A549 treated with ZK216348 at 1 μM for 4 hours (cell line): ENCODE results near the gene ZBTB4. TPM values are rescaled to one million over a fixed set of nuclear protein-coding genes. Genes with fewer than 3 reads are reported as not detected.

Experiments used
- total RNA-seq: library from RNA; stranded (reverse); fragments of 200-300 nt; extraction: Qiagen RNA extraction; gene quantifications from 5 replicates; pipeline ENCODE4 v1.2.3, GENCODE V29; 2022; ENCODE audit warnings: low read depth

The ZBTB4 gene, protein sequence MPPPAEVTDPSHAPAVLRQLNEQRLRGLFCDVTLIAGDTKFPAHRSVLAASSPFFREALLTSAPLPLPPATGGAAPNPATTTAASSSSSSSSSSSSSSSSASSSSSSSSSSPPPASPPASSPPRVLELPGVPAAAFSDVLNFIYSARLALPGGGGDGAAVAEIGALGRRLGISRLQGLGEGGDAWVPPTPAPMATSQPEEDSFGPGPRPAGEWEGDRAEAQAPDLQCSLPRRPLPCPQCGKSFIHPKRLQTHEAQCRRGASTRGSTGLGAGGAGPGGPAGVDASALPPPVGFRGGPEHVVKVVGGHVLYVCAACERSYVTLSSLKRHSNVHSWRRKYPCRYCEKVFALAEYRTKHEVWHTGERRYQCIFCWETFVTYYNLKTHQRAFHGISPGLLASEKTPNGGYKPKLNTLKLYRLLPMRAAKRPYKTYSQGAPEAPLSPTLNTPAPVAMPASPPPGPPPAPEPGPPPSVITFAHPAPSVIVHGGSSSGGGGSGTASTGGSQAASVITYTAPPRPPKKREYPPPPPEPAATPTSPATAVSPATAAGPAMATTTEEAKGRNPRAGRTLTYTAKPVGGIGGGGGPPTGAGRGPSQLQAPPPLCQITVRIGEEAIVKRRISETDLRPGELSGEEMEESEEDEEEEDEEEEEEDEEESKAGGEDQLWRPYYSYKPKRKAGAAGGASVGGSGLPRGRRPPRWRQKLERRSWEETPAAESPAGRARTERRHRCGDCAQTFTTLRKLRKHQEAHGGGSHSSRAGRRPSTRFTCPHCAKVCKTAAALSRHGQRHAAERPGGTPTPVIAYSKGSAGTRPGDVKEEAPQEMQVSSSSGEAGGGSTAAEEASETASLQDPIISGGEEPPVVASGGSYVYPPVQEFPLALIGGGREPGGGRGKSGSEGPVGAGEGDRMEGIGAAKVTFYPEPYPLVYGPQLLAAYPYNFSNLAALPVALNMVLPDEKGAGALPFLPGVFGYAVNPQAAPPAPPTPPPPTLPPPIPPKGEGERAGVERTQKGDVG
- 18.5 to 27.9 TPM (median 24.6 TPM) in 5 replicates for total RNA-seq

DNA sequence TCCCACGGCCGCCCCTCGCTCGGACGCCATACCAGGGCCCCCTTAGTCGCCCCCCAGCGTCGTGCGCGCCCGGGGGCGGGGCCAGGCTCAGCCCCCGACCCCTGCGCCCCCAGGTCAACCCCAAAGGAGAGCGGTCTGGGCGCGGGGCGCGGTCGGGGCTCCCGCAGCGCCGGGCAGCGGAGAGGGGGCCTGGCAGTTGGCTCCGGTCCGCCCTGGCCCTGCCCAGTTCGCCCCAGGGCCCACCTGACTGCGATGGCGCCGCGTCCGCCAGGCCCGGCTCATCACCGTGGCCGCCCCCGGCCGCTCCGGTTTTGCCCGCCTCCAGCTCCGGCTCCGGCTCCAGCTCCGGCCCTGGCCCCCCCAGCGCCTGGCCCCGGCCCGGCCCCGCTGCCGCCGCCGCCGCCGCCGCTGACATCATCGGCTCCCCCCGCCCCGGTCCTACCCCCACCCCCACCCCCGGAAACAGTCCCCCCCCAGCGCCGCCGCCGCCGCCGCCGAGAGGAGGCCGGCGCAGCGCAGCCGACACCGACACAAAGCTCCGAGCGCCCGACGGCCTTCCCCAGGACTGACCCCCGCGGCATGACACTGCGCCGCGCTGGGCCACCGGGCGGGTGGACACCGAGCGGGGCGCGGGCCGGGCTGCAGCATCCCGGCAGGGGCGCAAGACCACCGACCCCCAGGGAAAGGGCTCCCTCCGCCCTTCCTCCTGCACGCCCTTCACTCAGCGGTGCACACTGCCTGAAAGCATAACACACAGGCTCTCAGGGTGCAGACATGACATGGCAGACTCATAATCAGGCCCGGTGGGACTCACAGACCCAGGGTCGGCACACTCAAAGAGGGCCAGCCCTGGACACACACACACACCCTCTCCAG, at the start of gene ZBTB4:
Gene ZBTB4, minus strand, starts transcription at position 419 of the 876 bp plus-strand sequence. CDS start 12,830 bp downstream, outside the sequence.

DNA sequence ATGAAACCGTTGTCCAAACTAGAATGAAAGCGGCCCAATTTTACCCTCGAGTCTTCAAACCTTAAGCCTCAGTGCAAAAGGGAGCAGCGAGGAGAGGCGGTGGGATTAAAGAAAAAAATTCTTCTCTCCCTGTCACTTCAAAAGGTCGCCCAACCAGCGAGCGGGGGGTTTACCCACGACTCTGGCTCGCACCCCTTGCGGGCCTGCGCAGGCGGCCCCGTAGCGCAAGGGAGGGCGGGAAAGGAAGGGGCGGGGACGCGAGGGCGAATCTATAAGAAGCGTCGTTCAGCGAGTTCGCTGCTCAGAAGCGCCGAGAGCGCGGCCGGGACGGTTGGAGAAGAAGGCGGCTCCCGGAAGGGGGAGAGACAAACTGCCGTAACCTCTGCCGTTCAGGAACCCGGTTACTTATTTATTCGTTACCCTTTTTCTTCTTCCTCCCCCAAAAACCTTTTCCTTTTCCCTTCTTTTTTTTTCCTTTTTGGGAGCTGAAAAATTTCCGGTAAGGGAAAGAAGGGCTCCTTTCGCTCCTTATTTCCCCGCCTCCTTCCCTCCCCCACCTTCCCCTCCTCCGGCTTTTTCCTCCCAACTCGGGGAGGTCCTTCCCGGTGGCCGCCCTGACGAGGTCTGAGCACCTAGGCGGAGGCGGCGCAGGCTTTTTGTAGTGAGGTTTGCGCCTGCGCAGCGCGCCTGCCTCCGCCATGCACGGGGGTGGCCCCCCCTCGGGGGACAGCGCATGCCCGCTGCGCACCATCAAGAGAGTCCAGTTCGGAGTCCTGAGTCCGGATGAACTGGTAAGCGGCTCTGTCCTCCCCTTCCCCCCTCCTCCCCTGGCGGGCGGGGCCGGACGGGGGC, 4.9 kb upstream of the ZBTB4 start, which contains the start of gene POLR2A:
Gene POLR2A, plus strand, starts transcription at position 300 of the 852 bp plus-strand sequence.

DNA sequence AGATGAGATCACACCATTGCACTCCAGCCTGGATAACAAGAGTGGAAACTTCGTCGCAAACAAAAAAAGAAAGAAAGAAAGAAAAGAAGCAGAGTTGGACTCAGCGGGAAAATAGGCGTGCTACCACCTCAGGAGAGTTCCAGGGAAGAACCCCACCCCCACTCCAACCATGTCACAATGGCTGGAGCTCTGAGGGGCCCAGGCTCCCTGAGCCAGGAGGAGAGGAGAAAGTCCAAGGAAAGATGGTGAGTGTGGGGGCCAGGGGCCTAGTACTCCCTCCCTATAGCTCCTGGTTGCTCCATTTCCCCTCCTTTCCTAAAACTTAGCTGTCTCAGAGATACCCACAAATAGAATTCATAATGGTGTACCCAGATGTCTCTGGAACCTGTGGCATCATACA, 1.8 kb upstream of the ZBTB4 start, which contains the start of gene SLC35G6:
Gene SLC35G6, plus strand, starts transcription at position 172 of the 400 bp plus-strand sequence. Its CDS starts 71 bp downstream, at position 243.

DNA sequence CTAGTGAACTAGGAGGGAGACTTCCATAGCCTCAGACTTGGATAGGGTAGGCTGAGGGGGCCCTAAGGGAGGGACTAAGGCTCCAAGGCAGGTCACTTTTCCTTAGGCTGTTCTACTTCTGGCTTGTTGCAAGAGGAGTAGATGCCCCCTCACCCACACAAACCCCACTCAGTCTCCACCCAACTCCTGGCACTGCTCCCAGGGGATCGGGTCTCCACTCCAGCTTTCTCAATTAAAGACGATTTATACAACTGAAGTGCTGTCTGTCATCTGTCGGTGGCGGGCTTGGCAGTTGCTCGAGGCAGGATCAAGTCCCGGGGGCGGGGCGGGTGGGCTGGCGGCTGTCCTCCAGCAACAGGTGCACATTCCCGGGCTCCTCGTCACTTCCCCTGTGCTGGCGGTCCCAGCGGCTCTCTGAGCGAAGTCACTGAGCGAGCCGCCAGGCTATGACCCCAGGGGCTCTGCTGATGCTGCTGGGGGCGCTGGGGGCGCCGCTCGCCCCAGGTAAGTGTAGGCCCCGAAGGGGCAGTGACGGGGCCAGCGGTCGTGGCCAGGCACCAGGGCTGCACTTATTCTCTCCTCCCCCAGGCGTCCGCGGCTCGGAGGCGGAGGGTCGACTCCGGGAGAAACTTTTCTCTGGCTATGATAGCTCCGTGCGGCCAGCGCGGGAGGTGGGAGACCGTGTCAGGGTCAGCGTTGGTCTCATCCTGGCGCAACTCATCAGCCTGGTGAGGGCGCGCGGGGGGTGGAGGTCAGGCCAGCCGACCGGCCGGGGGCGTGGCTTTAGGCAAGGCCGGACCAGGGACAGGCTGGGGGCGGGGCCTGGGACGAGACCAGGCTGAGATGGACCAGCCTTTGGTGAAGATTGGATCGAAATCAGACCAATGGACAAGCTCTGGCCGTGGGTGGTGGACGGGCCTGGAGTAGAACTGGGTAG, 34.5 kb downstream of the ZBTB4 start, which contains the start of gene CHRNB1:
Gene CHRNB1, plus strand, starts transcription at position 380 of the 937 bp plus-strand sequence. Its CDS starts 67 bp downstream, at position 447.

DNA sequence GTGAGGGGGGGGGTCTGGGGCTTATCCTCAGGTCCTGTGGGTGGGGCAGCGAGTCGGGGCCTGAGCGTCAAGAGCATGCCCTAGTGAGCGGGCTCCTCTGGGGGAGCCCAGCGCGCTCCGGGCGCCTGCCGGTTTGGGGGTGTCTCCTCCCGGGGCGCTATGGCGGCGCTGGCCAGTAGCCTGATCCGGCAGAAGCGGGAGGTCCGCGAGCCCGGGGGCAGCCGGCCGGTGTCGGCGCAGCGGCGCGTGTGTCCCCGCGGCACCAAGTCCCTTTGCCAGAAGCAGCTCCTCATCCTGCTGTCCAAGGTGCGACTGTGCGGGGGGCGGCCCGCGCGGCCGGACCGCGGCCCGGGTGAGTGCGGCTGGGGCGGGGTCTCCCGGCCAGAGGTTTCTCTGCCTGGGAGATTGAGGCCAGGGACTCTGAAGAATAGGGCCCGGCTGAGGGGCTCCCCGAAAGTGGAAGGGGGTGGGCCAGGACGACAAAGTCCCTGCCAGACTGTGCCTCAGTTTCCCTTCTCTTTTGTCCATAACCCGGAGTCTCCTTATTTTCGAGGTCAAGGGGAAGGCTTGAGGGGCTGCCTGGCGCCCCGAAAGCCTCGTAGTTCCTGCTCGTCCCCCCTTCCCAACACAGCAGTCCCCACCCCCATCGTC, 39.8 kb downstream of the ZBTB4 start, which contains the start of gene FGF11:
Gene FGF11, plus strand, starts transcription at position 51 of the 651 bp plus-strand sequence. Its CDS starts 109 bp downstream, at position 160.

DNA sequence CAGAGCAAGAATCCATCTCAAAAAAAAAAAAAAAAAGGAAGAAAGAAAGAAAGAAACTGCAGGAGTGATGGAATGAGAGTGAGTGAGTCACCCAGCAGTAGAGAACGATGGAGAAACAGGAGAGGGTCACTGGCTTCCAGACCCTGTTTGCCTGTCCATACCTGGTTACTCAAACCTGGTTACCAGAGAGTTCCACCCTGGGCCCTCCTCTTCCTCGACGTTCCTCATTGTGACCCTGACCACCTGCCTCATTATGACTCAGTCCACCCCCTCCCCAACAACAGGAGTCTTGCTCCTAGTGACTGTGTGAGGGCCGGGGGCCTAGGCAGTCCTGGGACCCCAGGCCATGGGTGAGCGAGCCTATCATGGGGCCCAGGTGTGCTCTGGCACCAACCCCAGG, 50.9 kb downstream of the ZBTB4 start, which contains the start of gene SPEM3:
Gene SPEM3, plus strand, starts transcription at position 301 of the 400 bp plus-strand sequence. Its CDS starts 46 bp downstream, at position 347.

DNA sequence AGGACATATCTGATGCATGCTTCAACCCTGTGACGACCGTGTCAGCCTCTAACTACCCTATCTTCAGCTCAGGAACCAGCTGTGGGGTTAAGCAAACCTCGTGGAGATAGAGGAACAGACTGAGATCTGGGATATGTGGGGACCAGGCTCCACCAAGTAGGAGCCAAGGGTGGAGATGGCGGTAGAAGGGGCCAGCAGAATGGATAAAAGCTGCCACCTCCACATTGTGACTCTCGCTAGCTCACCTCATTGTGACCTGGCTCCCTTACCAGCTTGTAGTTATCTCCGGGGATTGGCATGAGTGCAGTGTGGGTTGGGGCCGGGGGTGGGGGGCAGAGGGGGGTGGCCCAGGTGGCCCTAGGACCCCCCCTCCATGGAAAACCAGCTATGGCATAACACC, 54.1 kb downstream of the ZBTB4 start, which contains the start of gene SPEM2:
Gene SPEM2, plus strand, starts transcription at position 301 of the 400 bp plus-strand sequence. Its CDS starts 73 bp downstream, at position 374.

DNA sequence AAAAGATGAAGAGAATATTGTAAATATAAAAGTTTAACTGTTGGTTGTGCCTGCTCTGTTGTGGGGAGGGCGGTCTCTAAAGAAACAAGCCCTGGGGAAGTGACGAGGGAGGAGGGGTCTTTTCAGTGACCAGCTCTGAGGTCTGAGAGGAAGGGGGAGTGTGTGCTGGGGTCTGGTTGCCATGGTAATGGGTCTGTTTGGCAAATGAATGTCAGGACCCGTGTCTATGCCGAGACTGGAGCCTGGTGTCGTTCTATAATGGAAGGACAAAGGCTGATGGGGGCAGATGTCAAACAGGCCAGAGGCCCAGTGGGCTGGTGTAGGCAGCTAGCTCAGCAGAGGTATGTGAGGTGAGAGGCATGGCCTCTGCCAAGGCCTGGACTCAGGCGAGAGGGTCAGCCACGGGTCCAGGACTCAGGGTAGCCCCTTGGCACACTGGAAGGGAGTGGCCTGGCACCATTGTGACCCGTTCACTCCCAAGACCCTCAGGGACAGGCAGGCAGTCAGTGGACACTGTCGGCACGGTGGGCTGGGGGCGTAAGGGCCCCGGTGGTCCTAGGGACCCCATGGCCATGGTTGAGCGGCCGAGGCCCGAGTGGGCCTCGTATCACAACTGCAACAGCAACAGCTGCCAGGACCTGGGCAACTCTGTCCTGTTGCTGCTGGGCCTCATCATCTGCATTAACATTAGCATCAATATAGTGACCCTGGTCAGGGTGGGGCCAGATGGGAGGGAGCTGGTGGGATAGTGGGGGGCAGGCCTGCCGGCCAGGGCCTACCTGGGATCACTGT, 59.4 kb downstream of the ZBTB4 start, which contains the start of gene SPEM1:
Gene SPEM1, plus strand, starts transcription at position 506 of the 792 bp plus-strand sequence. Its CDS starts 61 bp downstream, at position 567.

Other genes starting within 250 kb of the ZBTB4 start
- gene DVL2, start 245.1 kb downstream of the ZBTB4 start, total RNA-seq: 23.8 to 44.5 TPM (median 38.9 TPM) in 5 replicates
- gene PHF23, start 240.2 kb downstream of the ZBTB4 start, total RNA-seq: 82.5 to 108 TPM (median 92.1 TPM) in 5 replicates
- gene GABARAP, start 237.2 kb downstream of the ZBTB4 start, total RNA-seq: 646 to 813 TPM (median 659 TPM) in 5 replicates
- gene CTDNEP1, start 227.9 kb downstream of the ZBTB4 start, total RNA-seq: 216 to 257 TPM (median 229 TPM) in 5 replicates
- 101 to 153 TPM (median 123 TPM) in 5 replicates for gene ELP5, start 227.4 kb downstream of the ZBTB4 start, total RNA-seq
- 0.29 to 2.9 TPM (median 1.6 TPM) in 5 replicates for gene CLDN7, start 217.2 kb downstream of the ZBTB4 start, total RNA-seq
- 0.20 to 0.42 TPM (median 0.27 TPM) in 5 replicates for gene SLC2A4, start 197.9 kb downstream of the ZBTB4 start, total RNA-seq
- gene YBX2, start 185.0 kb downstream of the ZBTB4 start, total RNA-seq: 0.19 to 0.84 TPM (median 0.47 TPM) in 5 replicates
- gene EIF5A, start 172.0 kb downstream of the ZBTB4 start, total RNA-seq: 1,510 to 1,758 TPM (median 1,707 TPM) in 5 replicates
- 96.6 to 116 TPM (median 107 TPM) in 5 replicates for gene GPS2, start 164.3 kb downstream of the ZBTB4 start, total RNA-seq
- gene NEURL4, start 150.3 kb downstream of the ZBTB4 start, total RNA-seq: 17.1 to 38.9 TPM (median 32.2 TPM) in 5 replicates
- gene ACAP1, start 143.1 kb downstream of the ZBTB4 start, total RNA-seq: 2.9 to 5.3 TPM (median 3.1 TPM) in 5 replicates
- 10.1 to 14.9 TPM (median 13.1 TPM) in 5 replicates for gene KCTD11, start 127.5 kb downstream of the ZBTB4 start, total RNA-seq
- not detected in 5 replicates for gene TMEM95, start 124.5 kb downstream of the ZBTB4 start, total RNA-seq
- gene TNK1, start 98.5 kb downstream of the ZBTB4 start, total RNA-seq: 1.3 to 1.9 TPM (median 1.8 TPM) in 5 replicates
- gene PLSCR3, start 85.1 kb downstream of the ZBTB4 start, total RNA-seq: 29.3 to 48.8 TPM (median 39.6 TPM) in 5 replicates
- gene TMEM256, start 75.5 kb downstream of the ZBTB4 start, total RNA-seq: 179 to 229 TPM (median 210 TPM) in 5 replicates
- gene NLGN2, start 71.8 kb downstream of the ZBTB4 start, total RNA-seq: 11.6 to 21.8 TPM (median 19.1 TPM) in 5 replicates
- gene SPEM1, start 59.3 kb downstream of the ZBTB4 start, total RNA-seq: not detected in 5 replicates
- not detected in 5 replicates for gene SPEM2, start 54.0 kb downstream of the ZBTB4 start, total RNA-seq
- gene SPEM3, start 50.8 kb downstream of the ZBTB4 start, total RNA-seq: not detected in 5 replicates
- 9.4 to 14.9 TPM (median 13.7 TPM) in 5 replicates for gene TMEM102, start 44.2 kb downstream of the ZBTB4 start, total RNA-seq
- gene FGF11, start 40.1 kb downstream of the ZBTB4 start, total RNA-seq: 0.99 to 1.7 TPM (median 1.0 TPM) in 5 replicates
- 6.9 to 9.9 TPM (median 9.7 TPM) in 5 replicates for gene CHRNB1, start 34.6 kb downstream of the ZBTB4 start, total RNA-seq
- gene SLC35G6, start 1.8 kb upstream of the ZBTB4 start, total RNA-seq: not detected in 5 replicates
- 47.9 to 98.5 TPM (median 85.3 TPM) in 5 replicates for gene POLR2A, start 4.7 kb upstream of the ZBTB4 start, total RNA-seq
- gene TNFSF12, start 69.4 kb upstream of the ZBTB4 start, total RNA-seq: 7.8 to 14.5 TPM (median 12.5 TPM) in 5 replicates
- 0.09 to 1.5 TPM (median 0.57 TPM) in 5 replicates for gene TNFSF13, start 79.1 kb upstream of the ZBTB4 start, total RNA-seq
- 96.5 to 108 TPM (median 105 TPM) in 5 replicates for gene SENP3, start 82.3 kb upstream of the ZBTB4 start, total RNA-seq
- gene CD68, start 100.0 kb upstream of the ZBTB4 start, total RNA-seq: 23.3 to 40.6 TPM (median 33.0 TPM) in 5 replicates
- gene MPDU1, start 104.2 kb upstream of the ZBTB4 start, total RNA-seq: 110 to 132 TPM (median 116 TPM) in 5 replicates
- gene SOX15, start 110.5 kb upstream of the ZBTB4 start, total RNA-seq: 0.22 to 0.34 TPM (median 0.30 TPM) in 5 replicates
- 45.1 to 62.0 TPM (median 57.6 TPM) in 5 replicates for gene FXR2, start 135.3 kb upstream of the ZBTB4 start, total RNA-seq
- gene SAT2, start 148.2 kb upstream of the ZBTB4 start, total RNA-seq: 58.1 to 95.8 TPM (median 79.3 TPM) in 5 replicates
- gene SHBG, start 150.5 kb upstream of the ZBTB4 start, total RNA-seq: 0.32 to 1.1 TPM (median 0.62 TPM) in 5 replicates
- gene ATP1B2, start 171.3 kb upstream of the ZBTB4 start, total RNA-seq: 0.20 to 0.74 TPM (median 0.22 TPM) in 5 replicates
- 38.9 to 53.5 TPM (median 49.6 TPM) in 5 replicates for gene TP53, start 207.9 kb upstream of the ZBTB4 start, total RNA-seq
- 24.4 to 43.8 TPM (median 40.2 TPM) in 5 replicates for gene WRAP53, start 208.8 kb upstream of the ZBTB4 start, total RNA-seq
- 1.2 to 1.7 TPM (median 1.5 TPM) in 5 replicates for gene EFNB3, start 225.6 kb upstream of the ZBTB4 start, total RNA-seq
- 0.01 TPM in 3 of 5 replicates, not detected in the others for gene DNAH2, start 238.1 kb upstream of the ZBTB4 start, total RNA-seq